IMR-90 (cell line): ENCODE data around the gene FBXO40. TPM values are rescaled to one million over a fixed set of nuclear protein-coding genes. Genes with fewer than 3 reads are reported as not detected.

Experiments used
- ATAC-seq: fragments of 200-7000 bp; cut with Tn5 transposase; 2 replicates; pipeline ENCODE4 v1.9.1; 2020; ENCODE audit warnings: low read depth, mild to moderate bottlenecking, moderate library complexity
- BruUV-seq: library from RNA; stranded (reverse); fragments of 400-500 nt; replicated peaks from 2 replicates; lab custom pipeline; 2021; lab: Mats Ljungman, UMichigan
- CTCF ChIA-PET: fragments of 300-600 bp; formaldehyde crosslinking; extraction: SDS; loops from one replicate; lab custom pipeline; 2021; ENCODE audit warnings: antibody characterized with exemption; lab: Yijun Ruan, JAX
- POLR2A ChIA-PET: fragments of 300-600 bp; sonication (Branson Sonifier 250); formaldehyde crosslinking; loops from one replicate; lab custom pipeline; 2022; ENCODE audit warnings: antibody characterized with exemption; ENCODE audit not compliant: unreplicated experiment; lab: Charles Lee
- DNase-seq: peaks from one replicate; pipeline ENCODE4 v3.0.0; 2013
- H2AFZ ChIP-seq: replicated peaks from 2 replicates; pipeline ENCODE3; 2013; ENCODE audit warnings: low read length, mild to moderate bottlenecking; ENCODE audit not compliant: poor library complexity
- H2AK5ac ChIP-seq: 2 replicates; pipeline ENCODE4 v1.6.1; 2013; ENCODE audit warnings: low read depth, low read length, inconsistent platforms
- H2AK9ac ChIP-seq: replicated peaks from 2 replicates; pipeline ENCODE3; 2013; ENCODE audit warnings: mild to moderate bottlenecking, low read depth, low read length, moderate library complexity; ENCODE audit not compliant: poor library complexity
- H2BK120ac ChIP-seq: 2 replicates; pipeline ENCODE4 v1.6.1; 2013; ENCODE audit warnings: low read depth, low read length, inconsistent platforms
- H2BK15ac ChIP-seq: 3 replicates; pipeline ENCODE4 v1.6.1; 2013; ENCODE audit warnings: low read depth, low read length, inconsistent platforms
- H2BK20ac ChIP-seq: 2 replicates; pipeline ENCODE4 v1.6.1; 2013; ENCODE audit warnings: low read depth, mild to moderate bottlenecking, inconsistent platforms, low read length, moderate library complexity
- H2BK5ac ChIP-seq: 2 replicates; pipeline ENCODE4 v1.6.1; 2013; ENCODE audit warnings: mild to moderate bottlenecking, low read depth, low read length, inconsistent platforms; ENCODE audit not compliant: poor library complexity, severe bottlenecking
- H3K14ac ChIP-seq: replicated peaks from 2 replicates; pipeline ENCODE4 v1.6.1; 2013; ENCODE audit warnings: low read depth, low read length, inconsistent platforms
- H3K18ac ChIP-seq: 2 replicates; pipeline ENCODE4 v1.6.1; 2013; ENCODE audit warnings: low read depth, low read length, control low read depth
- H3K23ac ChIP-seq: 2 replicates; pipeline ENCODE4 v1.6.1; 2013; ENCODE audit warnings: low read depth, low read length, inconsistent platforms
- H3K27ac ChIP-seq: 2 replicates; pipeline ENCODE4 v1.5.1; 2013; ENCODE audit warnings: mild to moderate bottlenecking, control low read depth, low read length; ENCODE audit not compliant: insufficient read depth
- H3K27me3 ChIP-seq: 2 replicates; pipeline ENCODE4 v1.6.1; 2013; ENCODE audit warnings: low read length; ENCODE audit not compliant: control insufficient read depth, insufficient read depth
- H3K36me3 ChIP-seq: 2 replicates; pipeline ENCODE4 v1.6.1; 2013; ENCODE audit warnings: low read length, mixed read lengths; ENCODE audit not compliant: control insufficient read depth, insufficient read depth
- H3K4ac ChIP-seq: 2 replicates; pipeline ENCODE4 v1.6.1; 2013; ENCODE audit warnings: low read depth, low read length, inconsistent platforms
- H3K4me1 ChIP-seq: 2 replicates; pipeline ENCODE4 v1.6.1; 2013; ENCODE audit warnings: low read length, mixed read lengths; ENCODE audit not compliant: control insufficient read depth, insufficient read depth
- H3K4me2 ChIP-seq: 2 replicates; pipeline ENCODE4 v1.6.1; 2013; ENCODE audit warnings: low read depth, mild to moderate bottlenecking, control low read depth, low read length, moderate library complexity
- H3K4me3 ChIP-seq: 2 replicates; pipeline ENCODE4 v1.5.1; 2013; ENCODE audit warnings: low read depth, mild to moderate bottlenecking, control low read depth, low read length, moderate library complexity; ENCODE audit not compliant: insufficient read depth
- H3K56ac ChIP-seq: 2 replicates; pipeline ENCODE4 v1.6.1; 2013; ENCODE audit warnings: low read length, inconsistent platforms; ENCODE audit not compliant: insufficient read depth; ENCODE audit errors: extremely low read depth
- H3K79me1 ChIP-seq, 2 experiments: 2 replicates each; pipeline ENCODE4 v1.6.1; 2013; ENCODE audit warnings: low read length in 2 of 2, inconsistent platforms in 1 of 2, low read depth in 1 of 2
- H3K9ac ChIP-seq: 2 replicates; pipeline ENCODE4 v1.6.1; 2013; ENCODE audit warnings: low read depth, low read length, control low read depth
- H3K9me1 ChIP-seq: 2 replicates; pipeline ENCODE4 v1.6.1; 2013; ENCODE audit warnings: low read length, inconsistent platforms; ENCODE audit not compliant: insufficient read depth
- H3K9me3 ChIP-seq: 2 replicates; pipeline ENCODE4 v1.6.1; 2013; ENCODE audit warnings: low read length; ENCODE audit not compliant: control insufficient read depth, insufficient read depth
- H4K20me1 ChIP-seq: 2 replicates; pipeline ENCODE4 v1.6.1; 2013; ENCODE audit warnings: low read length, inconsistent platforms; ENCODE audit not compliant: insufficient read depth
- H4K5ac ChIP-seq: 2 replicates; pipeline ENCODE4 v1.6.1; 2013; ENCODE audit warnings: mild to moderate bottlenecking, low read depth, low read length, control low read depth
- H4K8ac ChIP-seq, 2 experiments: 2 replicates each; pipeline ENCODE4 v1.6.1; 2013; ENCODE audit warnings: low read depth in 2 of 2, low read length in 2 of 2, control low read depth in 1 of 2, inconsistent platforms in 1 of 2
- H4K91ac ChIP-seq: 2 replicates; pipeline ENCODE4 v1.6.1; 2013; ENCODE audit warnings: low read depth, low read length, inconsistent platforms; ENCODE audit not compliant: insufficient read depth
- BHLHE40 ChIP-seq: fragments of 150-350 bp; IDR thresholded peaks from 2 replicates; pipeline ENCODE4 v1.6.1; 2016; ENCODE audit warnings: mild to moderate bottlenecking, low read depth, low read length
- CEBPB ChIP-seq: IDR thresholded peaks from 2 replicates; pipeline ENCODE4 v1.6.1; 2012; ENCODE audit warnings: low read depth, low read length, improper control_type of control experiment
- CTCF ChIP-seq: conservative IDR thresholded peaks from 2 replicates; pipeline ENCODE4 v1.5.1; 2012; ENCODE audit warnings: mild to moderate bottlenecking, low read depth, low read length, improper control_type of control experiment
- ELK1 ChIP-seq: fragments of 150-350 bp; IDR thresholded peaks from 2 replicates; pipeline ENCODE4 v1.6.1; 2016; ENCODE audit warnings: low read depth, mild to moderate bottlenecking, low read length, moderate library complexity, borderline replicate concordance
- FOS ChIP-seq: fragments of 150-350 bp; IDR thresholded peaks from 2 replicates; pipeline ENCODE4 v1.6.1; 2016; ENCODE audit warnings: low read depth, low read length
- MAFK ChIP-seq: IDR thresholded peaks from 2 replicates; pipeline ENCODE4 v1.6.1; 2012; ENCODE audit warnings: low read depth, low read length, improper control_type of control experiment
- MAZ ChIP-seq: IDR thresholded peaks from 2 replicates; pipeline ENCODE4 v1.6.1; 2012; ENCODE audit warnings: low read depth, mild to moderate bottlenecking, low read length, improper control_type of control experiment, moderate library complexity, borderline replicate concordance
- MXI1 ChIP-seq: IDR thresholded peaks from 2 replicates; pipeline ENCODE4 v1.6.1; 2012; ENCODE audit warnings: low read depth, mild to moderate bottlenecking, low read length, moderate library complexity, borderline replicate concordance
- NFE2L2 ChIP-seq: fragments of 150-350 bp; IDR thresholded peaks from 2 replicates; pipeline ENCODE4 v1.6.1; 2016; ENCODE audit warnings: low read depth, mild to moderate bottlenecking, low read length
- POLR2A ChIP-seq: IDR thresholded peaks from 2 replicates; pipeline ENCODE4 v1.6.1; 2012; ENCODE audit warnings: mild to moderate bottlenecking, low read depth, low read length
- RAD21 ChIP-seq: IDR thresholded peaks from 2 replicates; pipeline ENCODE4 v1.6.1; 2012; ENCODE audit warnings: low read length, improper control_type of control experiment
- RFX5 ChIP-seq: IDR thresholded peaks from 2 replicates; pipeline ENCODE4 v1.8.0; 2012; ENCODE audit warnings: low read depth, mild to moderate bottlenecking, low read length, moderate library complexity
- SMC3 ChIP-seq: fragments of 150-350 bp; IDR thresholded peaks from 2 replicates; pipeline ENCODE4 v1.6.1; 2016; ENCODE audit warnings: low read depth, mild to moderate bottlenecking, antibody characterized with exemption, low read length, moderate library complexity
- USF2 ChIP-seq: fragments of 150-350 bp; IDR thresholded peaks from 2 replicates; pipeline ENCODE4 v1.6.1; 2017; ENCODE audit warnings: mild to moderate bottlenecking, antibody characterized with exemption, low read length, low read depth
- WGBS, 2 experiments: methylation state at CpG; one replicate each; pipeline versions ENCODE4 v1.1.5 to v1.1.7; 2013; ENCODE audit warnings: missing lambda C conversion rate in 2 of 2; ENCODE audit not compliant: insufficient read length in 1 of 2; ENCODE audit errors: extremely low coverage in 2 of 2; 5-methylcytosine and 5-hydroxymethylcytosine counted together
- dilution Hi-C: fragments of 300-500 bp; cut with HindIII; formaldehyde crosslinking; loops from one replicate; pipeline ENCODE4 v1.14.3; 2018; ENCODE audit warnings: low sequenced_read_pairs; ENCODE audit not compliant: unreplicated experiment
- in situ Hi-C: fragments of 300-500 bp; cut with MboI; formaldehyde crosslinking; loops from 3 replicates; pipeline ENCODE4 v1.14.3; 2019; ENCODE audit warnings: low sequenced_read_pairs, inconsistent platforms, mixed read lengths
- intact Hi-C: fragments of 100-400 bp; cut with micrococcal nuclease; formaldehyde crosslinking; loops from 2 replicates; pipeline ENCODE4 v1.10.0; 2022
- polyA plus RNA-seq, 3 experiments: library from polyadenylated mRNA; depleted of rRNA; stranded (reverse); fragments of >200 nt; gene quantifications; 2 replicates each; pipeline ENCODE4 v1.2.3, GENCODE V29; 2012; ENCODE audit warnings: low replicate concordance in 1 of 3
- total RNA-seq: library from RNA; depleted of rRNA; stranded (reverse); fragments of >200 nt; gene quantifications from 2 replicates; pipeline ENCODE4 v1.2.3, GENCODE V29; 2012

Gene FBXO40
- total and polyA plus RNA-seq, 2 of the 4 experiments (the other 2 are of a cell fraction): not detected

- no peak overlapping the region for H3K14ac ChIP-seq
- no peak overlapping the region for H2AK9ac ChIP-seq
- intact Hi-C loops (no loop called here), dilution Hi-C loops (no loop called here), in situ Hi-C loops (no loop called here)
- no peaks in the 10 kb centered on the region for H3K79me1 ChIP-seq
- no TSS peak for BruUV-seq
- no peak overlapping the region for H3K9ac ChIP-seq
- no peak overlapping the region for H4K91ac ChIP-seq
- no peak overlapping the region for H3K18ac ChIP-seq
- H3K23ac ChIP-seq: no peak overlapping the region
- no peaks in the 10 kb centered on the region for H3K4me1 ChIP-seq
- H3K4me2 ChIP-seq: no peak overlapping the region
- 65% methylated on average over 3 of the region's 6 CpGs; no CpG with 5 or more reads in 1 of the 2 experiments for WGBS, 2 experiments
- H2BK15ac ChIP-seq: no peak overlapping the region
- no peak overlapping the region for H2AFZ ChIP-seq
- H3K27ac ChIP-seq: no peak overlapping the region
- H3K4ac ChIP-seq: no peak overlapping the region
- no peak overlapping the region for H4K5ac ChIP-seq
- H2BK20ac ChIP-seq: no peak overlapping the region
- no peak overlapping the region for H2AK5ac ChIP-seq
- no peaks in the 10 kb centered on the region for H3K36me3 ChIP-seq
- no peak overlapping the region for H4K8ac ChIP-seq
- no peak overlapping the region for H2BK5ac ChIP-seq
- ChIA-PET CTCF (no interaction called here), POLR2A (no interaction called here)
- H4K20me1 ChIP-seq: no peaks in the 10 kb centered on the region
- no peak overlapping the region for H3K56ac ChIP-seq
- no peaks in the 10 kb centered on the region for H3K9me1 ChIP-seq
- H3K4me3 ChIP-seq: no peak overlapping the region
- H2BK120ac ChIP-seq: no peak overlapping the region
- H3K27me3 ChIP-seq: peaks cover 4% of the 10 kb centered on the region
- DNase-seq: no peak
- TF ChIP-seq SMC3: no peak
- TF ChIP-seq ELK1: no peak
- TF ChIP-seq BHLHE40: no peak
- TF ChIP-seq NFE2L2: no peak
- no peak for TF ChIP-seq RAD21
- no peak for TF ChIP-seq MAZ
- no peak for TF ChIP-seq FOS
- no peak for TF ChIP-seq CEBPB
- TF ChIP-seq RFX5: no peak
- no peak for TF ChIP-seq MAFK
- TF ChIP-seq CTCF: no peak
- TF ChIP-seq USF2: no peak
- no peak for TF ChIP-seq POLR2A
- no peak for TF ChIP-seq MXI1
- ATAC-seq: no peak
- H3K9me3 ChIP-seq: no peaks in the 10 kb centered on the region
Measured at GRCh38 chr3:121629601-121630000, 36.4 kb downstream of the FBXO40 start.
